ENCODE measurements around the gene GATA1. TPM values are rescaled to one million over a fixed set of nuclear protein-coding genes. Genes with fewer than 3 reads are reported as not detected.
"Not testable (repeated sequence)": the region's sequence is repeated elsewhere in the genome, so short reads cannot be mapped to it uniquely, and the experiment has no call there.

GATA1 gene
- total and polyA plus RNA-seq, 2 donors, result 0.34 TPM; not detected in 1

- Histone ChIP-seq H3K4me3 (ENCODE audit: low read depth, low read length) (no peak overlapping the region), H3K27ac (ENCODE audit: low read depth) (no peak overlapping the region), H3K4me1 (ENCODE audit: insufficient read depth) (no peaks in the 10 kb centered on the region), H3K36me3 (ENCODE audit: insufficient read depth) (no peaks in the 10 kb centered on the region)
- WGBS, result 91% methylated on average over 4 of the region's 4 CpGs
- DNase-seq (ENCODE audit: extremely low spot score), result no peak
These were observed 19.7 kb downstream of the GATA1 start for GRCh38 chrX:48806081-48806480.

- Histone ChIP-seq H3K4me1 (ENCODE audit: insufficient read depth) (no peaks in the 10 kb centered on the region), H3K4me3 (ENCODE audit: low read depth, low read length) (no peak overlapping the region), H3K27ac (ENCODE audit: low read depth) (no peak overlapping the region), H3K36me3 (ENCODE audit: insufficient read depth) (peaks cover 4% of the 10 kb centered on the region)
- no peak for DNase-seq (ENCODE audit: extremely low spot score)
- 94% methylated on average over 8 of the region's 8 CpGs for WGBS
These were observed 27.3 kb downstream of the GATA1 start for GRCh38 chrX:48813644-48814043.

- Histone ChIP-seq H3K27ac (ENCODE audit: low read depth) (no peak overlapping the region), H3K4me1 (ENCODE audit: insufficient read depth) (no peaks in the 10 kb centered on the region), H3K4me3 (ENCODE audit: low read depth, low read length) (no peak overlapping the region), H3K36me3 (ENCODE audit: insufficient read depth) (peaks cover 4% of the 10 kb centered on the region)
- DNase-seq (ENCODE audit: extremely low spot score), result no peak
- 93% methylated on average over 8 of the region's 8 CpGs for WGBS
These were observed 28.3 kb downstream of the GATA1 start for GRCh38 chrX:48814722-48815121.

GRCh38 chrX:48815266-48815665, 28.9 kb downstream of the GATA1 start:
- no peak overlapping the region for H3K4me3 ChIP-seq (ENCODE audit: low read depth, low read length)
- H3K4me1 ChIP-seq (ENCODE audit: insufficient read depth), result no peaks in the 10 kb centered on the region
- no peak for DNase-seq (ENCODE audit: extremely low spot score)
- H3K27ac ChIP-seq (ENCODE audit: low read depth), result no peak overlapping the region
- 81% methylated on average over 8 of the region's 8 CpGs for WGBS
- H3K36me3 ChIP-seq (ENCODE audit: insufficient read depth), result peaks cover 4% of the 10 kb centered on the region

GRCh38 chrX:48816014-48816810, 29.8 kb downstream of the GATA1 start:
- DNase-seq (ENCODE audit: extremely low spot score), result no peak

GRCh38 chrX:48818098-48818497, 31.7 kb downstream of the GATA1 start:
- no peak for DNase-seq (ENCODE audit: extremely low spot score)
- 97% methylated on average over 16 of the region's 16 CpGs for WGBS
- H3K4me3 ChIP-seq (ENCODE audit: low read depth, low read length), result no peak overlapping the region
- peaks cover 4% of the 10 kb centered on the region for H3K36me3 ChIP-seq (ENCODE audit: insufficient read depth)
- no peak overlapping the region for H3K27ac ChIP-seq (ENCODE audit: low read depth)
- H3K4me1 ChIP-seq (ENCODE audit: insufficient read depth), result no peaks in the 10 kb centered on the region

More at GRCh38 chrX:48816014-48816810, 29.8 kb downstream of the GATA1 start:
- no peaks in the 10 kb centered on the region for H3K4me1 ChIP-seq (ENCODE audit: insufficient read depth)
- H3K36me3 ChIP-seq (ENCODE audit: insufficient read depth), result peaks cover 4% of the 10 kb centered on the region
- 94% methylated on average over 18 of the region's 18 CpGs for WGBS
- H3K27ac ChIP-seq (ENCODE audit: low read depth), result no peak overlapping the region
- H3K4me3 ChIP-seq (ENCODE audit: low read depth, low read length), result no peak overlapping the region

- Histone ChIP-seq H3K4me1 (ENCODE audit: insufficient read depth) (no peaks in the 10 kb centered on the region), H3K4me3 (ENCODE audit: low read depth, low read length) (no peak overlapping the region), H3K36me3 (ENCODE audit: insufficient read depth) (peaks cover 2% of the 10 kb centered on the region), H3K27ac (ENCODE audit: low read depth) (no peak overlapping the region)
- DNase-seq (ENCODE audit: extremely low spot score), result no peak
- 94% methylated on average over 4 of the region's 4 CpGs for WGBS
These were observed 32.5 kb downstream of the GATA1 start for GRCh38 chrX:48818866-48819265.

- not testable (repeated sequence) for DNase-seq (ENCODE audit: extremely low spot score); H3K4me3 ChIP-seq (ENCODE audit: low read depth, low read length); H3K27ac ChIP-seq (ENCODE audit: low read depth); H3K36me3 ChIP-seq (ENCODE audit: insufficient read depth); H3K4me1 ChIP-seq (ENCODE audit: insufficient read depth)
- 83% methylated on average over 9 of the region's 9 CpGs for WGBS
These were observed 33.0 kb downstream of the GATA1 start for GRCh38 chrX:48819394-48819793.

GRCh38 chrX:48823053-48823452, 36.7 kb downstream of the GATA1 start:
- H3K4me3 ChIP-seq (ENCODE audit: low read depth, low read length), result no peak overlapping the region
- no peak for DNase-seq (ENCODE audit: extremely low spot score)
- H3K27ac ChIP-seq (ENCODE audit: low read depth), result no peak overlapping the region
- H3K36me3 ChIP-seq (ENCODE audit: insufficient read depth), result no peaks in the 10 kb centered on the region
- 77% methylated on average over 6 of the region's 6 CpGs for WGBS
- no peaks in the 10 kb centered on the region for H3K4me1 ChIP-seq (ENCODE audit: insufficient read depth)

GRCh38 chrX:48824066-48824465, 37.7 kb downstream of the GATA1 start:
- H3K4me1 ChIP-seq (ENCODE audit: insufficient read depth), result no peaks in the 10 kb centered on the region
- DNase-seq (ENCODE audit: extremely low spot score), result no peak
- H3K36me3 ChIP-seq (ENCODE audit: insufficient read depth), result no peaks in the 10 kb centered on the region
- WGBS, result 95% methylated on average over 8 of the region's 8 CpGs
- no peak overlapping the region for H3K4me3 ChIP-seq (ENCODE audit: low read depth, low read length)
- H3K27ac ChIP-seq (ENCODE audit: low read depth), result no peak overlapping the region

GRCh38 chrX:48826135-48826875, 39.9 kb downstream of the GATA1 start, which contains the start of gene ERAS:
Gene ERAS (plus strand): TSS chrX:48826513. CDS start chrX:48829124, 2,611 bp downstream.
- no peaks in the 10 kb centered on the region for H3K36me3 ChIP-seq (ENCODE audit: insufficient read depth)
- H3K4me3 ChIP-seq (ENCODE audit: low read depth, low read length), result no peak within 1 kb of the TSS
- H3K4me1 ChIP-seq (ENCODE audit: insufficient read depth), result no peaks in the 10 kb centered on the region
- DNase-seq (ENCODE audit: extremely low spot score), result no peak
- 45% methylated on average over 61 of the region's 67 CpGs for WGBS
- no peak within 1 kb of the TSS for H3K27ac ChIP-seq (ENCODE audit: low read depth)

- Histone ChIP-seq H3K36me3 (ENCODE audit: insufficient read depth) (no peaks in the 10 kb centered on the region), H3K4me1 (ENCODE audit: insufficient read depth) (no peaks in the 10 kb centered on the region), H3K4me3 (ENCODE audit: low read depth, low read length) (no peak overlapping the region), H3K27ac (ENCODE audit: low read depth) (no peak overlapping the region)
- WGBS, result 39% methylated on average over 72 of the region's 73 CpGs
- DNase-seq (ENCODE audit: extremely low spot score), result no peak
These were observed 40.7 kb downstream of the GATA1 start for GRCh38 chrX:48826876-48827653.

- Histone ChIP-seq H3K36me3 (ENCODE audit: insufficient read depth) (no peaks in the 10 kb centered on the region), H3K4me3 (ENCODE audit: low read depth, low read length) (no peak overlapping the region), H3K4me1 (ENCODE audit: insufficient read depth) (no peaks in the 10 kb centered on the region), H3K27ac (ENCODE audit: low read depth) (no peak overlapping the region)
- DNase-seq (ENCODE audit: extremely low spot score), result no peak
- WGBS, result 70% methylated on average over 4 of the region's 4 CpGs
These were observed 41.2 kb downstream of the GATA1 start for GRCh38 chrX:48827654-48827968.
